KMS-11 (cell line): Measurements from ENCODE around the gene RNPEP.

Experiments used
- H2AFZ ChIP-seq: fragments of 200-600 bp; sonication (generic); 2 replicates; pipeline ENCODE4 v1.6.1; 2016; ENCODE audit warnings: antibody characterized with exemption, mixed run types, low read depth
- H3K27ac ChIP-seq: fragments of 200-600 bp; sonication (generic); 2 replicates; pipeline ENCODE4 v1.6.1; 2016; ENCODE audit warnings: mild to moderate bottlenecking, mixed run types
- H3K27me3 ChIP-seq: fragments of 200-600 bp; sonication (generic); 2 replicates; pipeline ENCODE4 v1.6.1; 2017; ENCODE audit warnings: mild to moderate bottlenecking, low read depth, mixed run types, moderate library complexity; ENCODE audit not compliant: insufficient read depth
- H3K36me3 ChIP-seq: fragments of 200-600 bp; sonication (generic); 2 replicates; pipeline ENCODE4 v1.6.1; 2017; ENCODE audit warnings: mild to moderate bottlenecking, mixed run types; ENCODE audit not compliant: insufficient read depth
- H3K4me1 ChIP-seq: fragments of 200-600 bp; sonication (generic); 2 replicates; pipeline ENCODE4 v1.6.1; 2016; ENCODE audit warnings: mild to moderate bottlenecking, low read depth, mixed run types; ENCODE audit not compliant: poor library complexity, severe bottlenecking
- H3K4me2 ChIP-seq: fragments of 200-600 bp; sonication (generic); 2 replicates; pipeline ENCODE4 v1.7.0; 2016; ENCODE audit warnings: mild to moderate bottlenecking, mixed run types
- H3K4me3 ChIP-seq: fragments of 200-600 bp; sonication (generic); IDR thresholded peaks from 2 replicates; pipeline ENCODE4 v1.6.1; 2017; ENCODE audit warnings: low read depth, low read length, mixed read lengths; ENCODE audit not compliant: insufficient read depth
- H3K79me2 ChIP-seq: fragments of 200-600 bp; sonication (generic); 2 replicates; pipeline ENCODE4 v1.6.1; 2016; ENCODE audit warnings: low read depth, mixed run types; ENCODE audit not compliant: insufficient read depth
- H3K9ac ChIP-seq: fragments of 200-600 bp; sonication (generic); 2 replicates; pipeline ENCODE4 v1.6.1; 2016; ENCODE audit warnings: mild to moderate bottlenecking, mixed run types
- H4K20me1 ChIP-seq: fragments of 200-600 bp; sonication (generic); 2 replicates; pipeline ENCODE4 v1.6.1; 2016; ENCODE audit warnings: mild to moderate bottlenecking, mixed run types; ENCODE audit not compliant: insufficient read depth
- TF ChIP-seq, protein P1 (sequence below): fragments of 200-600 bp; sonication (generic); conservative IDR thresholded peaks from 2 replicates; pipeline ENCODE4 v1.6.1; 2017; ENCODE audit warnings: low read depth, mild to moderate bottlenecking, antibody characterized with exemption, low read length, moderate library complexity, mixed read lengths

Gene RNPEP, protein sequence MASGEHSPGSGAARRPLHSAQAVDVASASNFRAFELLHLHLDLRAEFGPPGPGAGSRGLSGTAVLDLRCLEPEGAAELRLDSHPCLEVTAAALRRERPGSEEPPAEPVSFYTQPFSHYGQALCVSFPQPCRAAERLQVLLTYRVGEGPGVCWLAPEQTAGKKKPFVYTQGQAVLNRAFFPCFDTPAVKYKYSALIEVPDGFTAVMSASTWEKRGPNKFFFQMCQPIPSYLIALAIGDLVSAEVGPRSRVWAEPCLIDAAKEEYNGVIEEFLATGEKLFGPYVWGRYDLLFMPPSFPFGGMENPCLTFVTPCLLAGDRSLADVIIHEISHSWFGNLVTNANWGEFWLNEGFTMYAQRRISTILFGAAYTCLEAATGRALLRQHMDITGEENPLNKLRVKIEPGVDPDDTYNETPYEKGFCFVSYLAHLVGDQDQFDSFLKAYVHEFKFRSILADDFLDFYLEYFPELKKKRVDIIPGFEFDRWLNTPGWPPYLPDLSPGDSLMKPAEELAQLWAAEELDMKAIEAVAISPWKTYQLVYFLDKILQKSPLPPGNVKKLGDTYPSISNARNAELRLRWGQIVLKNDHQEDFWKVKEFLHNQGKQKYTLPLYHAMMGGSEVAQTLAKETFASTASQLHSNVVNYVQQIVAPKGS

DNA sequence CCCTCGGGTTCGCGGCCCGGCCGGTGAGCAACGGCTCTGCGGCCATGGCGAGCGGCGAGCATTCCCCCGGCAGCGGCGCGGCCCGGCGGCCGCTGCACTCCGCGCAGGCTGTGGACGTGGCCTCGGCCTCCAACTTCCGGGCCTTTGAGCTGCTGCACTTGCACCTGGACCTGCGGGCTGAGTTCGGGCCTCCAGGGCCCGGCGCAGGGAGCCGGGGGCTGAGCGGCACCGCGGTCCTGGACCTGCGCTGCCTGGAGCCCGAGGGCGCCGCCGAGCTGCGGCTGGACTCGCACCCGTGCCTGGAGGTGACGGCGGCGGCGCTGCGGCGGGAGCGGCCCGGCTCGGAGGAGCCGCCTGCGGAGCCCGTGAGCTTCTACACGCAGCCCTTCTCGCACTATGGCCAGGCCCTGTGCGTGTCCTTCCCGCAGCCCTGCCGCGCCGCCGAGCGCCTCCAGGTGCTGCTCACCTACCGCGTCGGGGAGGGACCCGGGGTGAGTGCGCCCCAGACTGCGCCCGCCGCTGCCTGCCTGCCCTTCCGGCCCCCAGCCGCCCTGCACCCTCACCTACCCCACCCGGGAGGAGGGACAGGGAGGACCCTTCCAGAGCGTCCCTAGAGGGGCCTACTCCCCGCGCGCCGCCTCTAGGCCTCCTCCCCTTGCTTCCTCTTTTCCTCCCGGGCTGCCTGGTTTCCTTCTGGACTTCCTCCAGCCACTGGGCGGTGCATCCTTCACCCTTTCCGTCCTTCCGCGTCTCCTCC lies at the start of gene RNPEP:
RNPEP (plus strand) TSS at position 26 of the 757 bp plus-strand sequence; CDS start at position 45, 19 bp downstream.
- H4K20me1 ChIP-seq, result no peaks in the 10 kb centered on the region
- H3K4me2 ChIP-seq, result peak within 1 kb of the TSS; percentile 93
- H3K79me2 ChIP-seq, result peaks cover 17% of the 10 kb centered on the region; the same call in 1 of the 2 replicates
- H3K27me3 ChIP-seq, result no peaks in the 10 kb centered on the region
- H3K4me3 ChIP-seq, result peak within 1 kb of the TSS; percentile 76
- TF ChIP-seq, protein P1, sequence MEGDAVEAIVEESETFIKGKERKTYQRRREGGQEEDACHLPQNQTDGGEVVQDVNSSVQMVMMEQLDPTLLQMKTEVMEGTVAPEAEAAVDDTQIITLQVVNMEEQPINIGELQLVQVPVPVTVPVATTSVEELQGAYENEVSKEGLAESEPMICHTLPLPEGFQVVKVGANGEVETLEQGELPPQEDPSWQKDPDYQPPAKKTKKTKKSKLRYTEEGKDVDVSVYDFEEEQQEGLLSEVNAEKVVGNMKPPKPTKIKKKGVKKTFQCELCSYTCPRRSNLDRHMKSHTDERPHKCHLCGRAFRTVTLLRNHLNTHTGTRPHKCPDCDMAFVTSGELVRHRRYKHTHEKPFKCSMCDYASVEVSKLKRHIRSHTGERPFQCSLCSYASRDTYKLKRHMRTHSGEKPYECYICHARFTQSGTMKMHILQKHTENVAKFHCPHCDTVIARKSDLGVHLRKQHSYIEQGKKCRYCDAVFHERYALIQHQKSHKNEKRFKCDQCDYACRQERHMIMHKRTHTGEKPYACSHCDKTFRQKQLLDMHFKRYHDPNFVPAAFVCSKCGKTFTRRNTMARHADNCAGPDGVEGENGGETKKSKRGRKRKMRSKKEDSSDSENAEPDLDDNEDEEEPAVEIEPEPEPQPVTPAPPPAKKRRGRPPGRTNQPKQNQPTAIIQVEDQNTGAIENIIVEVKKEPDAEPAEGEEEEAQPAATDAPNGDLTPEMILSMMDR, result no peak
- peak within 1 kb of the TSS; percentile 92 for H2AFZ ChIP-seq
- H3K27ac ChIP-seq, result peak within 1 kb of the TSS; percentile 57
- peaks cover 20% of the 10 kb centered on the region for H3K4me1 ChIP-seq
- peak within 1 kb of the TSS; percentile 70 for H3K9ac ChIP-seq
- no peaks in the 10 kb centered on the region for H3K36me3 ChIP-seq

DNA sequence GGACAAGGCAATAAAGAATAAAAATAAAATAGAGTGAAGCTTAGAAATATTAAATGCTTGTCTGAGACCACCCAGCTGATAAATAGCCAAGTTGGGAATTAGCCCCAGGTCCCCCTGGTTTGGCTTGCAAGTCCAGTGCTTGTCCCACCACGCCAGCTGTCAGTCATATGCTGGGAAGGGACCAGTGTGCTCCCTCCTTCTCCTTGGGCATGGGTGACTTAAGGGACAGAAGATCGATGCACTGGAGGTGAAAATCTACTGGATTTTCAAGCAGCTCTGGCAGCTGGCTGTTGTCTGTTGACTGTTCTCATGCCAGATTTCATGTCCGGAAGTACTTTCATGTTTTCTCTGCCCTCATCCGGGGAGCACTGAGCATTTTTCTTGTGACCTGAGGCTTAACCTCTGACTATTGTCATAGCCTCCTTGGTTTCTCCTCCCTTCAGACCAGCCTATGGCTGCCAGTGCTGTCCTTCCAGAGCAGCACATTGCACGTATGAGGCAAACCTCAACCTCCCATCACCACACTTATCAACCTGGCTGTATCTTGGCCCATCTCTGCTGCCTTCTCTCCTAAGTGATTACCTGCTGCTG lies 48.5 kb upstream of the RNPEP start:
- H3K9ac ChIP-seq, result no peak overlapping the region
- H3K4me3 ChIP-seq, result no peak overlapping the region
- H3K4me1 ChIP-seq, result no peaks in the 10 kb centered on the region
- H3K79me2 ChIP-seq, result no peaks in the 10 kb centered on the region
- no peak overlapping the region for H2AFZ ChIP-seq
- no peaks in the 10 kb centered on the region for H3K36me3 ChIP-seq
- H3K27me3 ChIP-seq, result no peaks in the 10 kb centered on the region
- H3K4me2 ChIP-seq, result no peak overlapping the region
- H4K20me1 ChIP-seq, result no peaks in the 10 kb centered on the region
- TF ChIP-seq, protein P1, result no peak
- H3K27ac ChIP-seq, result no peak overlapping the region

DNA sequence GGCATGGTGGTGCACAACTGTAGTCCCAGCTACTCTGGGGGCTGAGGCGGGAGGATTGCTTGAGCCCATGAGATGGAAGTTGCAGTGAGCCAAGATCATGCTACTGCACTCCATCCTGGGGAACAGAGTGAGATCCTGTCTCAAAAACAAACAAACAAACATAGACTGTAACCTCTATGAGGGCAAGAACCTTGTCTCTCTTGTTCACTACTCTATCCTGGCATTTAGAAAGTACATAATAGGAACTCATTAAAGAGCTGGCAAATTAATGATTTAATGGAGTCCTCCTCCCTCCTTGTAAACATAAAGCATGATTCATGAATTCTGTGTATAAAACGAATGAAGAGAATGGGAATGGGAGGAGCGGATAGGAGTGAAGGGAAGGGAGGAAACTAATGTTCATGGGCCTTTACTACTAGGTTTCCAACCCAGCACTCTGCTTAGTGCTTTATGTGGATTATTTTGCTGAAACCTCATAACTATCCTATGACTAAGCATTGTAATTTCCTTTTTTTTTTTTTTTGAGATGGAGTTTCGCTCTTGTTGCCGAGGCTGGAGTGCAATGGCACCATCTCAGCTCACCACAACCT lies 44.7 kb upstream of the RNPEP start:
- no peaks in the 10 kb centered on the region for H3K36me3 ChIP-seq

More for the DNA sequence above, 44.7 kb upstream of the RNPEP start:
- Histone ChIP-seq H4K20me1 (no peaks in the 10 kb centered on the region), H2AFZ (no peak overlapping the region), H3K4me1 (no peaks in the 10 kb centered on the region), H3K27ac (no peak overlapping the region), H3K79me2 (no peaks in the 10 kb centered on the region), H3K9ac (no peak overlapping the region), H3K4me3 (no peak overlapping the region), H3K4me2 (no peak overlapping the region), H3K27me3 (no peaks in the 10 kb centered on the region)
- TF ChIP-seq, protein P1, result no peak
